HEK293T (cell line): ENCODE data around the gene OR2AK2.

Experiments used
- BHLHE40 ChIP-seq: fragments of 450-650 bp; IDR thresholded peaks from 2 replicates; pipeline ENCODE4 v1.6.1; 2016; ENCODE audit warnings: mild to moderate bottlenecking, moderate library complexity, borderline replicate concordance
- ELF4 ChIP-seq: fragments of 450-650 bp; IDR thresholded peaks from 2 replicates; pipeline ENCODE4 v1.6.1; 2017; ENCODE audit warnings: antibody characterized with exemption
- FOXA1 ChIP-seq: fragments of 450-650 bp; IDR thresholded peaks from 2 replicates; pipeline ENCODE4 v1.6.1; 2016; ENCODE audit warnings: mild to moderate bottlenecking
- FOXK2 ChIP-seq: fragments of 450-650 bp; IDR thresholded peaks from 2 replicates; pipeline ENCODE4 v1.6.1; 2016; ENCODE audit warnings: mild to moderate bottlenecking
- FOXM1 ChIP-seq: fragments of 450-650 bp; IDR thresholded peaks from 2 replicates; pipeline ENCODE4 v1.6.1; 2017; ENCODE audit warnings: mild to moderate bottlenecking, borderline replicate concordance
- HDGF ChIP-seq: fragments of 450-650 bp; IDR thresholded peaks from 2 replicates; pipeline ENCODE4 v1.6.1; 2017; ENCODE audit warnings: antibody characterized with exemption, borderline replicate concordance
- L3MBTL2 ChIP-seq: fragments of 450-650 bp; conservative IDR thresholded peaks from 2 replicates; pipeline ENCODE4 v1.6.1; 2016; ENCODE audit warnings: mild to moderate bottlenecking
- LEF1 ChIP-seq: fragments of 450-650 bp; IDR thresholded peaks from 2 replicates; pipeline ENCODE4 v1.6.1; 2017; ENCODE audit warnings: mild to moderate bottlenecking, borderline replicate concordance
- NFRKB ChIP-seq: fragments of 450-650 bp; IDR thresholded peaks from 2 replicates; pipeline ENCODE4 v1.6.1; 2016; ENCODE audit warnings: mild to moderate bottlenecking, moderate library complexity
- PKNOX1 ChIP-seq: fragments of 450-650 bp; IDR thresholded peaks from 2 replicates; pipeline ENCODE4 v1.6.1; 2016
- SP1 ChIP-seq: fragments of 450-650 bp; IDR thresholded peaks from 2 replicates; pipeline ENCODE4 v1.6.1; 2017
- SUZ12 ChIP-seq: fragments of 450-650 bp; IDR thresholded peaks from 2 replicates; pipeline ENCODE4 v1.6.1; 2016; ENCODE audit warnings: mild to moderate bottlenecking
- TARDBP ChIP-seq: fragments of 450-650 bp; IDR thresholded peaks from 2 replicates; pipeline ENCODE4 v1.6.1; 2016
- ZNF384 ChIP-seq: fragments of 450-650 bp; IDR thresholded peaks from 2 replicates; pipeline ENCODE4 v1.6.1; 2016

- TF ChIP-seq BHLHE40 = no peak
- TF ChIP-seq FOXA1 = no peak
- no peak for TF ChIP-seq LEF1
- no peak for TF ChIP-seq SUZ12
- TF ChIP-seq ELF4 = no peak
- no peak for TF ChIP-seq HDGF
- TF ChIP-seq ZNF384 = no peak
- TF ChIP-seq FOXK2 = no peak
- TF ChIP-seq PKNOX1 = no peak
- no peak for TF ChIP-seq FOXM1
- no peak for TF ChIP-seq NFRKB
- no peak for TF ChIP-seq SP1
- TF ChIP-seq TARDBP = no peak
- no peak for TF ChIP-seq L3MBTL2
These were observed 1.6 kb downstream of the OR2AK2 start for GRCh38 chr1:247966532-247967204.
